Activated gamma-delta T cell treated with anti-CD3 and anti-CD28 coated beads, Interleukin-2, amount 50 U/mL, for 16 hours (primary cell): Measurements from ENCODE around the gene BTNL3.

Experiments used
- DNase-seq: peaks from one replicate; pipeline ENCODE4 v3.0.0-alpha.2; 2020; ENCODE audit warnings: low read depth

Gene BTNL3

DNA sequence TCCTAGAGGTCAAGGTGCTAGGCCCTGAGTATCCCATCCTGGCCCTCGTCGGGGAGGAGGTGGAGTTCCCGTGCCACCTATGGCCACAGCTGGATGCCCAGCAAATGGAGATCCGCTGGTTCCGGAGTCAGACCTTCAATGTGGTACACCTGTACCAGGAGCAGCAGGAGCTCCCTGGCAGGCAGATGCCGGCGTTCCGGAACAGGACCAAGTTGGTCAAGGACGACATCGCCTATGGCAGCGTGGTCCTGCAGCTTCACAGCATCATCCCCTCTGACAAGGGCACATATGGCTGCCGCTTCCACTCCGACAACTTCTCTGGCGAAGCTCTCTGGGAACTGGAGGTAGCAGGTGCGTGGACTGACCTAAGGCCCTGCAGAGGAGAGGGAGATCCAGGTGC lies 59.3 kb downstream of the BTNL3 start:
- DNase-seq, result no peak

DNA sequence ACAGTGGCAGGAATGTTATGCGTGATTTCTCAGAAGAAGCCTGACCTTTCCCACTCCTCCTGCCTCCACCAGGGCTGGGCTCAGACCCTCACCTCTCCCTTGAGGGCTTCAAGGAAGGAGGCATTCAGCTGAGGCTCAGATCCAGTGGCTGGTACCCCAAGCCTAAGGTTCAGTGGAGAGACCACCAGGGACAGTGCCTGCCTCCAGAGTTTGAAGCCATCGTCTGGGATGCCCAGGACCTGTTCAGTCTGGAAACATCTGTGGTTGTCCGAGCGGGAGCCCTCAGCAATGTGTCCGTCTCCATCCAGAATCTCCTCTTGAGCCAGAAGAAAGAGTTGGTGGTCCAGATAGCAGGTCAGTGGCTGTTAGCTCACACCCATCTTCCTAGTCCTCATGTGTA lies 61.4 kb downstream of the BTNL3 start:
- DNase-seq, result no peak

DNA sequence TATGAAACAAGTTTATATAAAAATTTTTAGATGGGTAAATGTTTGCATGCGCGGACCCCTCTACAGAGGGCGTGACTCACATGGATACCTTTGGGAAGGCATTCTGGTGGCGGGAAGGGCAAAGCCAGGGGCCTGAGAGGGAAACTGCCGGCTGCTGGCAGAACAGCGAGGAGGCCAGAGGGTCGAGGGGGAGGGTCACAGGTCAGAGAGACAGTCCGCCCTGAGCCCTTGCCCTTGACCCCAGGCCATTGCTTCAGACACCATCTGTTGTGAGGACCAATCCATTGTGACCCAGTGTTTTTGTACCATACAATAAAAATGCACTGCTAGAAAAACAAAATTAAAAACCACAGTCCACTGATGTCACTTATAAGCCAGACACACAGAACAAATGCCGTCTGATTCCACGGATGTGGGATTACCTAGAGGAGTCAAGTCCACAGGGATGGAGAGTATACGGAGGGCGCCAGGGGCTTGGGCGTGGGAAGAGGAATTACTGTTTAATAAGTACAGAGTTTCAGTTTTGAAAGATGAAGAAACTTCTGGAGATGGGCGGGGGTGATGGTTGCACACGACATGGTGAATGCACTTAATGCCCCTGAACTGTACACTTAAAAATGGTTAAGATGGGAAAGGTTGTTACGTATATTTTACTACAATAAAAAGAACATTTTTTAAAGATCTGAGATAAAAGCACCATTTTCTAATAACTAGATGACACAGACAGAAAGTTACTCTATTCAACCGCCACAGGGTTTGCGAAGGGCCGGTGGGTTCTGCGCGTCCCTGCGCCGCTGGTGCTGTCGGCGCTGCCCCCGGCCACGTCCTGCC lies 63.4 kb downstream of the BTNL3 start:
- no peak for DNase-seq

DNA sequence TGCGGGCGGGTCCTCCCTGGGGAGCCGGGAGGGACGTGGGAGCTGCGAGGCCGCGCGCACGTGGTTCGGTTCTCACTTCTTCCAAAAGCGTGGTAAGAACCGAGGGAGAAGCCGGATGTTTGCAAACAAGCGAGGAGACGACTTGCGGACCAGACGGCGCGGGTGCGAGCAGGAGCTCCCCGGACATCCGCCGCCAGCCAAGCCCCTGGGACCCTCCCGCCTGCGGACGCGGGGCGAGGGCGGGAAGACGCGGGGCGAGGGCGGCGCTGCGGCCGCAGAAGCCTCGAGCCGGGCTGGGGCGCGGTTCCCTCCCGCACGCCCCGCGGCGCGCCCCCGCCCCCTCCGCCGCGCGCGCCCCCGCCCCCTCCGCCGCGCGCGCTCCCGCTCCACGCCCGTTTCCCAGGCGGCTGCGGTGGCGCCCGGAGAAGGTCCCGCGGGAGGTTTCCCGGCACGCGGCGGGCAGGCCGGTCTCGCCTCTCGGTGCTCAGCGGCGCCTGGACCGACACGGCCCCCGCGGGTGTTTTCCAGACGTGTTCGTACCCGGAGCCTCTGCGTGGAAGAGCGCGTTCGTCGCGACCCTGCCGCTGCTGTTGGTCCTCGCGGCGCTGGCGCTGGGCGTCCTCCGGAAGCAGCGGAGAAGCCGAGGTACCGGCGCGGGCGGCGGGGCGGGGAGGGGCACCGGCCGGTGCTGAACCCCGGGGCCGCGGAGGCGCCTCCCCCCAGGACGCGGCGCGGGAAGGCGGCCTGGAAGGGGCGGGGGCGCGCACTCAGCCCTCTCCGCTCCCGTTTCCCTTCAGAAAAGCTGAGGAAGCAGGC lies 64.2 kb downstream of the BTNL3 start:
- no peak for DNase-seq

DNA sequence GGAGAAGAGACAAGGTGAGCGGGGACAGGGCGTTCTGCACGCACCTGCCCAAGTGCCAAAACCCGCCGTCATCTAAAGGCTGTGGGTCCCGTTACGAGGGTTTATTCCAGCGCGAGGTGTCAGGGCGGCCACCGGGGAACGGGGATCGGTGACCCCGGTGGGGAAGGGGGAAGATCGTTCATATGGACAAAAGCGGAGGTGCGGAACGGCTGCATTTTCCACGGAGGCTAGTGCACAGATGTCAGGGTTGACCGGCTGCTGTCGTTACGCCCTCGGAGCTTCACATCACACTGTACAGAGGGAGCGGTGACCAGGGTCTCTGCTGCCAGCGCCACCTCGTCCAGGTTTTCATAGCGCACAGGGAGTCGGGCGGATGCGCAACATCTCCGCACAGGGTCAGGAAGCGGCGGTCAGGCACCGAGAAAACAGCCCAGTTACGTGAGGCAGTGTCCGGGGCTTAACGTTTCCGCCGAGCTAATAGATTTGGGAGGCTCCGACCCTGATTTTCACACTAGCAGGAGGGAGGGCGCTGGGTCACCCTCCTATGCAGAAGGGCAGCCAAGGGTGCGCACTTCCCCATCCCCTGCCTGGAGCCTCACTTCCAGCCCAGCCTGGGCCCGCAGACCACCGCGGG lies 65.0 kb downstream of the BTNL3 start:
- DNase-seq, result no peak

DNA sequence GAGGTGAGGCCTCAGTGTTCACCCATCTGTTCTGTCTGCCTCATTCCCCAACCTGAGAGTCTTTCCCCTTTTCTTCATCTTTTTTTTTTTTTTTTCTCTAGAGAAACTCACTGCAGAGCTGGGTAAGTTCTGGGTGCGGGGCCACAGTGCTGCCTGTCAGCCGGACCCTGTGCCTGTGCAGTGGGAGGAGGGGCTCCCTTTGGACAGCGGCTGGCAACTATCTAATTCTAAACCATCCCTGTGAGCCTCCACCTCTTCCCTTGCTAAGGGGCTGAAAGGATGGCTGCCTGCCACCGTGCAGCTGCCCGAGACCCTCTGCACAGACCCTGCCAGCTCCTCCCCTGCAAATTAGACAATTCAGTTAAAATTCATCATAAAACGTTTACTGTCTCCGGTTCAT lies 65.5 kb downstream of the BTNL3 start:
- no peak for DNase-seq

DNA sequence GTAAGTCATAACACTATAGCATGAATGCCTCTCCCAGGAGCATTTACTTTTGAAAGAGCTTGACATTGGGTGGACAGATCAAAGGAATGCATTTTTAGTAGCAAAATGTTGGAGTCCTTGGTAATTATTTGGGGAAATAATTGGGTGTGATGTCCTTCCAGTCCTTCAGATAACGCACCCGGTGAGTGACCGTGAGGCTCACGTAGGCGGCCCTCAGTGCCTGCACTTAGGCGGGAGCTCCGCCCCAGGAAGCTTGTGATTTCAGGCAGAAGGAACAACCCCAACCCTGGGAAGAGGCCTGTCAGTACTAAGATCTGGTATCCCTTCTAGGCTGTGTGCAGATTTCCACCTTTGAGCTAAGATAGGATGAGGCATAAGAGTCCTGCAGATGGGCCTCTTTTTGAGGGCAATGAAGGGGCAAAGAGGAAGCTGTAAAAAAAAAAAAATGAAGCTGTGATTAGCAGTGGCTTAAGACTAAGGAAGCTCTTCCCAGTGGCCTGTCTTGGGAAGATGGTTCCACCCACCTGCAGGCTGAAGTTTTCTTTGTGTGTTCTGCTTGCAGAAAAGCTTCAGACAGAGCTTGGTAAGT lies 66.3 kb downstream of the BTNL3 start:
- no peak for DNase-seq
